Peyer's patch (tissue), 4 donors: Measurements from ENCODE around the gene LGMN. TPM values are rescaled to one million over a fixed set of nuclear protein-coding genes. Genes with fewer than 3 reads are reported as not detected.
A peak's percentile ranks its signal among the peaks of the same experiment; 100 is the strongest.

Experiments
- DNase-seq, 3 donors: peaks; one replicate each; pipeline ENCODE4 v3.0.0-alpha.2; 2017 to 2019
- H3K27ac ChIP-seq, 4 donors: fragments of 200-600 bp; sonication (generic); one replicate each; pipeline ENCODE4 v1.5.1; 2016 to 2019
- H3K27me3 ChIP-seq, 2 donors: fragments of 200-600 bp; sonication (generic); one replicate each; pipeline ENCODE4 v1.5.1; 2019
- H3K36me3 ChIP-seq, 3 donors: fragments of 200-600 bp; sonication (generic); one replicate each; pipeline ENCODE4 v1.5.1; 2016 to 2019
- H3K4me1 ChIP-seq, 4 donors: fragments of 200-600 bp; sonication (generic); one replicate each; pipeline ENCODE4 v1.5.1; 2016 to 2019
- H3K4me3 ChIP-seq, 4 donors: fragments of 200-600 bp; sonication (generic); 1 replicate in 3 of 4; 2 replicates in 1 of 4; pipeline ENCODE4 v1.5.1; 2016 to 2019; ENCODE audit warnings: mild to moderate bottlenecking in 1 of 4
- H3K9me3 ChIP-seq, 4 donors: fragments of 200-600 bp; sonication (generic); one replicate each; pipeline ENCODE4 v1.5.1; 2016 to 2019; ENCODE audit warnings: mild to moderate bottlenecking in 1 of 4
- CTCF ChIP-seq, 6 experiments: fragments of 450-650 bp in 4 of 6; fragments of 200-600 bp in 2 of 6; sonication (generic) in 1 of 6; IDR thresholded peaks; one replicate each; pipeline ENCODE4 v1.5.1; 2017 to 2019; ENCODE audit warnings: antibody characterized with exemption in 6 of 6, mild to moderate bottlenecking in 3 of 6, moderate library complexity in 1 of 6
- POLR2A ChIP-seq, 2 donors: fragments of 450-650 bp; IDR thresholded peaks; one replicate each; pipeline ENCODE4 v1.5.1; 2017; ENCODE audit warnings: antibody characterized with exemption in 2 of 2, mild to moderate bottlenecking in 2 of 2, moderate library complexity in 2 of 2
- total RNA-seq, 4 donors: library from RNA; depleted of rRNA; stranded (reverse); fragments of >200 nt; gene quantifications; one replicate each; pipeline ENCODE4 v1.1.0, GENCODE V29; 2016

Gene LGMN
- total RNA-seq, 4 donors from 2014 or later, result 16.5 to 108 (median 82.5) TPM

- no peak for DNase-seq
- Histone ChIP-seq H3K4me1 (peaks cover 0 to 6% (median 0%) of the 10 kb centered on the region in 4 donors), H3K9me3 (peaks cover 0 to 10% (median 3%) of the 10 kb centered on the region in 4 donors), H3K27ac (no peak overlapping the region), H3K36me3 (no peaks in the 10 kb centered on the region), H3K27me3 (no peaks in the 10 kb centered on the region), H3K4me3 (no peak overlapping the region)
- TF ChIP-seq POLR2A (IDR thresholded peaks at IDR 0.05), result no peak
- no peak for TF ChIP-seq CTCF (IDR thresholded peaks at IDR 0.05)
These were observed 41.1 kb upstream of the LGMN start for GRCh38 chr14:92789457-92790089.

GRCh38 chr14:92787554-92787953 lies 39.1 kb upstream of the LGMN start:
- Histone ChIP-seq H3K27me3 (no peaks in the 10 kb centered on the region), H3K36me3 (no peaks in the 10 kb centered on the region), H3K27ac (no peak overlapping the region), H3K9me3 (peaks cover 0 to 10% (median 3%) of the 10 kb centered on the region in 4 donors), H3K4me3 (no peak overlapping the region), H3K4me1 (no peaks in the 10 kb centered on the region)
- DNase-seq, result no peak
- no peak for TF ChIP-seq CTCF (IDR thresholded peaks at IDR 0.05)
- no peak for TF ChIP-seq POLR2A (IDR thresholded peaks at IDR 0.05)

GRCh38 chr14:92786427-92786756 lies 38.0 kb upstream of the LGMN start:
- DNase-seq, result no peak
- H3K27ac ChIP-seq, result peak overlapping the region in 1 of 4 donors; percentile 35
- TF ChIP-seq CTCF (IDR thresholded peaks at IDR 0.05), result no peak
- no peak for TF ChIP-seq POLR2A (IDR thresholded peaks at IDR 0.05)
- H3K27me3 ChIP-seq, result no peaks in the 10 kb centered on the region
- no peaks in the 10 kb centered on the region for H3K36me3 ChIP-seq
- H3K9me3 ChIP-seq, result peaks cover 0 to 10% (median 3%) of the 10 kb centered on the region in 4 donors
- H3K4me1 ChIP-seq, result no peaks in the 10 kb centered on the region
- no peak overlapping the region for H3K4me3 ChIP-seq

- Histone ChIP-seq H3K27me3 (no peaks in the 10 kb centered on the region), H3K4me3 (no peak overlapping the region), H3K4me1 (no peaks in the 10 kb centered on the region), H3K9me3 (peaks cover 0 to 10% (median 3%) of the 10 kb centered on the region in 4 donors), H3K27ac (peak overlapping the region in 1 of 4 donors; percentile 35), H3K36me3 (no peaks in the 10 kb centered on the region)
- DNase-seq, result no peak
- TF ChIP-seq POLR2A (IDR thresholded peaks at IDR 0.05) (no peak), CTCF (IDR thresholded peaks at IDR 0.05) (peak in 1 of 6 experiments; percentile 5)
These were observed 37.4 kb upstream of the LGMN start for GRCh38 chr14:92785667-92786426.

- TF ChIP-seq CTCF (IDR thresholded peaks at IDR 0.05), result peak; percentile 32 to 91 (median 80)
- TF ChIP-seq POLR2A (IDR thresholded peaks at IDR 0.05), result no peak
- no peak for DNase-seq
- Histone ChIP-seq H3K36me3 (no peaks in the 10 kb centered on the region), H3K27me3 (no peaks in the 10 kb centered on the region), H3K4me3 (no peak overlapping the region), H3K27ac (no peak overlapping the region), H3K9me3 (peaks cover 0 to 3% (median under 1%) of the 10 kb centered on the region in 4 donors), H3K4me1 (no peaks in the 10 kb centered on the region)
These were observed 35.5 kb upstream of the LGMN start for GRCh38 chr14:92783813-92784431.
